SK-N-SH treated with all-trans-retinoic acid at 6 μM for 48 hours (cell line): ENCODE measurements around the gene JCAD.

ENCODE experiments used
- ATAC-seq: fragments of 200-7000 bp; cut with Tn5 transposase; 3 replicates; pipeline ENCODE4 v1.9.1; 2020; ENCODE audit warnings: mild to moderate bottlenecking, moderate library complexity
- ARNTL ChIP-seq: fragments of 450-650 bp; formaldehyde crosslinking; IDR thresholded peaks from 2 replicates; pipeline ENCODE4 v1.5.0; 2020; ENCODE audit warnings: low read depth, mild to moderate bottlenecking, moderate library complexity, borderline replicate concordance
- BACH2 ChIP-seq: fragments of 250-450 bp; sonication (Bioruptor Pico); IDR thresholded peaks from 2 replicates; pipeline ENCODE4 v1.9.0; 2021; ENCODE audit warnings: mild to moderate bottlenecking, borderline replicate concordance
- CREB5 ChIP-seq: fragments of 250-450 bp; sonication (Bioruptor Pico); IDR thresholded peaks from 2 replicates; pipeline ENCODE4 v1.5.1; 2020; ENCODE audit warnings: low read depth, mild to moderate bottlenecking, moderate library complexity
- CSDC2 ChIP-seq: fragments of 250-450 bp; sonication (Bioruptor Pico); IDR thresholded peaks from 2 replicates; pipeline ENCODE4 v1.5.0; 2020; ENCODE audit warnings: mild to moderate bottlenecking, moderate library complexity
- CSRNP3 ChIP-seq: fragments of 250-450 bp; sonication (Bioruptor Pico); IDR thresholded peaks from 2 replicates; pipeline ENCODE4 v1.5.1; 2021; ENCODE audit warnings: mild to moderate bottlenecking, moderate library complexity
- GLIS3 ChIP-seq: fragments of 250-450 bp; sonication (Bioruptor Pico); IDR thresholded peaks from 2 replicates; pipeline ENCODE4 v1.5.0; 2020; ENCODE audit warnings: mild to moderate bottlenecking, moderate library complexity
- ISL1 ChIP-seq: fragments of 250-450 bp; sonication (Bioruptor Pico); IDR thresholded peaks from 2 replicates; pipeline ENCODE4 v2.1.2; 2022; ENCODE audit warnings: mild to moderate bottlenecking, moderate library complexity
- OSR1 ChIP-seq: fragments of 250-450 bp; sonication (Bioruptor Pico); IDR thresholded peaks from 2 replicates; pipeline ENCODE4 v1.8.0; 2022; ENCODE audit warnings: moderate library complexity, mild to moderate bottlenecking, inconsistent platforms
- POU6F1 ChIP-seq: fragments of 250-450 bp; sonication (Bioruptor Pico); IDR thresholded peaks from 2 replicates; pipeline ENCODE4 v1.8.0; 2021; ENCODE audit warnings: low read depth, mild to moderate bottlenecking, moderate library complexity, borderline replicate concordance
- RARB ChIP-seq: fragments of 250-450 bp; sonication (Bioruptor Pico); IDR thresholded peaks from 2 replicates; pipeline ENCODE4 v1.8.0; 2021; ENCODE audit warnings: mild to moderate bottlenecking, moderate library complexity
- SNAI2 ChIP-seq: fragments of 250-450 bp; sonication (Bioruptor Pico); IDR thresholded peaks from 2 replicates; pipeline ENCODE4 v1.5.0; 2020; ENCODE audit warnings: mild to moderate bottlenecking, moderate library complexity
- TOX ChIP-seq: fragments of 250-450 bp; sonication (Bioruptor Pico); IDR thresholded peaks from 2 replicates; pipeline ENCODE4 v1.8.0; 2021; ENCODE audit warnings: mild to moderate bottlenecking, moderate library complexity, borderline replicate concordance
- TSHZ2 ChIP-seq: fragments of 250-450 bp; sonication (Bioruptor Pico); IDR thresholded peaks from 2 replicates; pipeline ENCODE4 v1.5.0; 2020; ENCODE audit warnings: mild to moderate bottlenecking, moderate library complexity
- ZC3H10 ChIP-seq: fragments of 250-450 bp; sonication (Bioruptor Pico); IDR thresholded peaks from 2 replicates; pipeline ENCODE4 v1.5.1; 2021; ENCODE audit warnings: mild to moderate bottlenecking, moderate library complexity
- ZFP3 ChIP-seq: fragments of 250-450 bp; sonication (Bioruptor Pico); IDR thresholded peaks from 2 replicates; pipeline ENCODE4 v1.5.0; 2020; ENCODE audit warnings: mild to moderate bottlenecking, moderate library complexity
- ZFP30 ChIP-seq: fragments of 450-650 bp; formaldehyde crosslinking; IDR thresholded peaks from 2 replicates; pipeline ENCODE4 v1.5.0; 2022; ENCODE audit warnings: mild to moderate bottlenecking, moderate library complexity
- ZNF565 ChIP-seq: fragments of 450-650 bp; formaldehyde crosslinking; conservative IDR thresholded peaks from 2 replicates; pipeline ENCODE4 v1.5.0; 2020; ENCODE audit warnings: low read depth, mild to moderate bottlenecking, moderate library complexity
- ZNF70 ChIP-seq: fragments of 450-650 bp; formaldehyde crosslinking; IDR thresholded peaks from 2 replicates; pipeline ENCODE4 v1.5.0; 2020; ENCODE audit warnings: mild to moderate bottlenecking, moderate library complexity
- ZNF8 ChIP-seq: fragments of 450-650 bp; formaldehyde crosslinking; IDR thresholded peaks from 2 replicates; pipeline ENCODE4 v1.5.0; 2020; ENCODE audit warnings: mild to moderate bottlenecking, moderate library complexity

The JCAD gene

DNA sequence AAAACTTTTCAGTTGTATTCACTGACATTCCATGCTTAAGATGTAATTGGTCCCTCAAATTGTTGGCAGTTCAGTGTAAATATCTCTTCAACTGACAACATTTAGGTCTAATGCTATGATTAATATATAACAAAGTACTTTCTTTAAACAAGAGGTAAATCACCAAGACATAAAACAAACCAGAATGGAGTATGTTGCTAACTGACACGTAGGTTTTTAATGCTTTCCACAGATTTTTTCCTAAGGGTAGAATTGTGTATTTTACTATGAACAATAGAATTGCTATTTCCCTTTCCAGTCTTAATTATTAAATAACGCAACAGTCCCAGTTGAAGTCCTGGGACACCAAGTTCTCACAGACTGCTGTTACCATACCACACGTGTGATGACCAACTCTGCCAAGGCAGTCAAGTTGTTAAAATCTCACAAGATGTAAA is 4.1 kb downstream of the JCAD start:
- ATAC-seq: no peak
- TF ChIP-seq CSRNP3 (CRISPR knock-in tag): no peak
- TF ChIP-seq ZNF70 (CRISPR knock-in tag): no peak
- no peak for TF ChIP-seq GLIS3 (CRISPR knock-in tag)
- no peak for TF ChIP-seq BACH2 (CRISPR knock-in tag)
- TF ChIP-seq TSHZ2 (CRISPR knock-in tag): no peak
- TF ChIP-seq CSDC2 (CRISPR knock-in tag): no peak
- peak; percentile 72 for TF ChIP-seq ISL1 (CRISPR knock-in tag)
- TF ChIP-seq, all 23 proteins: peak for 1

- TF ChIP-seq ZC3H10 (no peak), ZNF565 (no peak), BACH2 (CRISPR knock-in tag) (no peak), ARNTL (no peak), TOX (CRISPR knock-in tag) (no peak), RARB (no peak), OSR1 (CRISPR knock-in tag) (no peak), ZFP30 (CRISPR knock-in tag) (no peak)
- ATAC-seq: peak; percentile 50
Measured at GRCh38 chr10:30052062-30052461, 7.3 kb downstream of the JCAD start.

DNA sequence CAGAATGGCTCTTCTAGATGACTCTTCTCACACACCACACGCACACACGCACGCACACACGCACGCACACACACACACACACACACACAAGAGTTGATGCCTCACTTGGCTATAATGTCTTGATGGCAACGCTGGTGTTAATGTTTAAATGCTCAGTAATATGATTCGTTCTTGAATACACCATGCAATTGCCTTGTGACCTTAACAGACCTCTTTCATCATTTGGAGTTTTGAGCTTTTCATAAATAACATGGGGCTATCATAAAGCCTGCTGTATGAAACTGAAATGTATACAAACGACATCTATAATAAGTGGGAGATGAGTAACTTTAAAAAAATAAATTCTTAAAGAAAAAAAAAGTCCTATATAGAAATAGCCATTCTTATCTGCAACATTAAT is 8.2 kb downstream of the JCAD start:
- no peak for TF ChIP-seq ZC3H10
- no peak for TF ChIP-seq ZNF8
- TF ChIP-seq GLIS3 (CRISPR knock-in tag): no peak
- TF ChIP-seq ZFP3 (CRISPR knock-in tag): no peak
- no peak for TF ChIP-seq CREB5 (CRISPR knock-in tag)
- ATAC-seq: no peak

DNA sequence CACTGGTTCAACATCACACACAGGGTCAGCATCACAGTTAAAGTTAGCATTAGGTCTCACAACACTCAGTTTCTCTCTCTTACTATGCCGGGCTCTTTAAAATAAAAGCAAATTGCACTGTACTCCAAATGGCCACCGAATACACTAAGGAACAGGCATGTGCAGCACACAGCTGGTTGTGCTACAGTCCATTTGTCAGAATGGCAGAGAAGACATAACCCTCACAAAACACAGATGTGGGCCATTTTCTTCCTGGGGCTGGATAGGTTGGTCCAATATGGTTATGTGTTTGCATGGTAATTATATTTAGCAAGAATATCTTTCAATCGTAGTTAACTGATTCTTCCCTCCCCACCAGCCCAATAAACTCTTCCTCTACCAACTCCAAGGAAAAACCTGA is 9.0 kb downstream of the JCAD start:
- ATAC-seq: no peak

GRCh38 chr10:30048768-30049517 is 10.4 kb downstream of the JCAD start:
- no peak for ATAC-seq
- TF ChIP-seq TSHZ2 (CRISPR knock-in tag) (no peak), POU6F1 (CRISPR knock-in tag) (no peak), GLIS3 (CRISPR knock-in tag) (no peak), RARB (no peak), CSRNP3 (CRISPR knock-in tag) (no peak), ZC3H10 (no peak), CREB5 (CRISPR knock-in tag) (no peak), ZFP30 (CRISPR knock-in tag) (no peak), SNAI2 (CRISPR knock-in tag) (no peak), ISL1 (CRISPR knock-in tag) (no peak), ZNF70 (CRISPR knock-in tag) (no peak), BACH2 (CRISPR knock-in tag) (no peak)

More for the DNA sequence above, 9.0 kb downstream of the JCAD start:
- TF ChIP-seq OSR1 (CRISPR knock-in tag) (no peak), GLIS3 (CRISPR knock-in tag) (no peak)
